Glomerular visceral epithelial cell (primary cell): ENCODE data around the gene RFX2.

Experiments
- DNase-seq: peaks from one replicate; pipeline ENCODE4 v3.0.0-alpha.2; 2016; ENCODE audit errors: extremely low spot score

Gene RFX2

GRCh38 chr19:6103894-6104293, 6.4 kb downstream of the RFX2 start:
- DNase-seq = no peak

DNA sequence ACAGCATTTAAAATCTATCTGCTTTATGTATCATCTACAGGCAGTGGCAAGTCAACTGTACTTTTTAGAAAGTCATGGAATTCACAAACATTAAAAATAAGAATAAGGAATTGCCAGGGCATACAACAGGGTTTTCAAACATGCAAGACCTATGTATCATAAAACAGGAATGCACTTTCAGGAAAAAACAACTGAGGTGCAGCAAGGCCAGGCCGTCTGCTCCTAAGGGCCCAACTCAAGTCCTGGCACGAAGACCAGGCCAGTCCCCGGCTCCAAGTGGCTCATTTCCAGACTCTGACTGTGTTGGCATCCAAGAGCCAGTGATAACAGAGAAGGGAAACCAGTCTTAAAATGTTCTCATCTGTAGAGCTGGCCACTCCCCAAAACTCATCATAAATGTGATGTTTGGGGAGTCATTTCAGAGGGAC, 7.1 kb downstream of the RFX2 start:
- peak; percentile 57 for DNase-seq

- DNase-seq = no peak
These were observed 8.3 kb downstream of the RFX2 start for GRCh38 chr19:6101991-6102390.

DNA sequence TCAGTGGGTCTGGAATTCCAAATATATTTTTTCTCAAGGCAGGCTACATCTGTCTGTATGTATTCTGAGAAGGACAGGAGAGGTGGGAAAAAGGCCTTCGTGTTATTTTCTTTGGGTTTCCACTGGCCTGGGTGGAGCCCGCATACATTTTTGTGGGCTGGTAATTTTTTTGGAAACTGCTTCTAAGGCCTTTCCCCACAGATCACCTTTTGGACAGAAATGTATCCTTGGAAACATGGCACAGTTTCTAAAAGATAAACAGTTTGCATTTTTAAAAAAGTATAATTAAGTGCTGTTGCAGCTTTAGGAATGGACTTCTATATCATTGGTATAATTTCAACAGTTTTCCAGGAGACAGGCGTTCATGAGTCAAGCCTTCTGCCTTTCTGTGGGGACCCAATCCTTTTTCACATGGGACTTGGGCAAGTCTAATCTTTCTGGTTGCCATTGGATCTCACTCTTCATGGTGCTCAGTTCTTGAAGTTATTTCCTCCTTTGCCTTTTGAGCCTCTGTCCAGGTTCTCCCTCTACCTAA, 8.9 kb downstream of the RFX2 start:
- DNase-seq = no peak

DNA sequence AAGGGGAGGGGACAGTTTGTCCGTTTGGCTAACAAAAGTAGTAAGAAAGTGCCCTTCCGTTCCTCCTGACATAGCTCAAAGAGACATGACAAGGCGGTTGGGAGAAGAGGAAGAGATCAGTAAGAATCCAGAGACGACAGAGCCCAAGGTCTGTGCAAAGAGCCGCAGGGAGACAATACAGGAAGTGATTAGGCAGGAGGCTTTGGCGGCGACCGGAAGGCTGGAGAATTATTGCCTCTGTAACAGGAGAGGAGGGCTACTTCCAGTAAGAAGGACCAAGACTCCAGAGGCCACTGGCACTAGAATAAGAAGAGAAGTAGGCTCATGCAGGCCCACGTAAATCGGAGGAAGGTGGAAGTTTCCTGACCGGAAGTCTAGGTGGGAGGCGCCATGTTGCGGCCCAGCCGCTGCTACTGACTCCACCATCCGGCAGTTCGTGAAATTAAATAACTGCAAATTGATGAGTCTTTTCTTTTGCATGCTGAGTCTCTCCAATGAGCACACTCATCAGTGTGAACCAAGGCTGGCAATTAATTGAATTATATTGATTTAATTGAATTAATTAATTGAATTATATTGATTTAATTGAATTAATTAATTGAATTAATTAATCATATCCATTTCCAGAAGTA, 9.9 kb downstream of the RFX2 start:
- DNase-seq = no peak

DNA sequence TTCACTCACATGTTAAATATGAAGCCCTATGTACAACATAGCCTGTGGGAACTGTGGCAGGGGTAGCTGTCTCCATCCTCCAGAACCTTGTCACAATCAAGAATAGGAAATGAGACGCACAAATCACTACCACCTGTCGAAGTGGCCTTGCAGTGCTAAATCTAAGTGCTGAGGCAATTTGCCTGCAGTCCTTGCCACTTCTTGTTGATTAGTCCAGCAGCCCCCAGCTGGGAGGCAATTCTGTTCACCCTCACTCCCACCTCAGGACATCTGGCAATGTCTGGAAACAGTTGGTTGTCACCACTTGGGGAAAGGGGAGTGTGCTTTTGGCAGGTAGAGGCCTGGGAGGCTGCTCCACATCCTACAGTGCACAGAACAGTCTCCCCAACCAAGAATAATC, 10.7 kb downstream of the RFX2 start:
- no peak for DNase-seq

DNA sequence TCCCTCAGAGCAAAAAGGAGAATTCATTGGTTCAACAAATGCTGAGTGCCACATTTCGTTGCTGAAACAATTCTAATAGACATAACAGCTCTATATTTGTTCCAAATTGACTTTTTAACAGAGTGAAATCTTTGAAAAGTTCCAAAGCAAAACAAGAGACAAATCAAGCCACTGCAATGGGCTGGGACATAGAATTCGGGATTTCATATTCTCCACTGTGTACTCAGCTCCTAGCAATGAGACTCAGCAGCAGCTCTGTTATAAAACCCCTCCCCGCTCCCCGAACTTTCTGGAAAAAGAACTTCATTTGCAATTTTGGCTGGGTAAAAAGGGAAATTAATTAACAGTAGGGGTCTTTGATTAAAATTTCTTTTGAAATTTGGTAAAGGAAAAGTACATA, 11.3 kb downstream of the RFX2 start:
- no peak for DNase-seq

DNA sequence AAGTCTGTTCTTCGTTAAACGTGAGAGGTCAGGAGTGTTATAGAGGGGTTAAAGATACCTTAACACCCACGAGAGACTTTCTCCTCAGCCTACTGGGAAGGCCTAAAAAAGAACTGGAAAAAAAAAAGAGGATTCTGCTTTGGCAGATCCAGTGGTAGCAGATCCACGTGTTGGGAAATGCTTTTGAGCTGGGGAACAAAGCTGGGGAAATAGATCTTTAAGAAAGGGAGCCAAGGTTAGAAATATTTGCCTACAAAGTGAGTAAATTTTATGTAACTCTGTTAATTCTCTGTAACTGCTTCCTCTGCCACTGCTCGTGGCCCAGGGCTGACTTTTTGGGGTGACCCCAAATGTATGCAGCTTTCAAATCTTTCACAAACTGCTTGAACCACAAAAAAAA, 11.7 kb downstream of the RFX2 start:
- DNase-seq = no peak

DNA sequence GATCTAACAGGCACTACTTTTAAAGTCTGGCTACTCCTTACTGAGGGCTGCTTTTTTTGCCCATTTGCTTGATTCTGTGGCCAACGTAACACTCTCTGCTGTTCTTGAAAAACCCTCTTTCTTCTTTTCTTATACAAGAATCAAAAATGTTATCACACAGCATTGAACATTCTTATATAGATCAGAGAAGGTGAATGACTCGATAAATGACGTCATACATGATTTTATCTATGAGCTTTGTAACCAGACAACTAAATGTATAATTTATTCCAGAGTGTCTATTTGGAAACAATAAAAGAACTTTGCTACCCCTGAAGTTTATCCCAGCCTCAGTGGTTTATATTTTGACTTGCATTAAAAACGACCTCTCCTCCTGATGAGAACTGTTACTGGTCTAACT, 12.4 kb downstream of the RFX2 start:
- no peak for DNase-seq

DNA sequence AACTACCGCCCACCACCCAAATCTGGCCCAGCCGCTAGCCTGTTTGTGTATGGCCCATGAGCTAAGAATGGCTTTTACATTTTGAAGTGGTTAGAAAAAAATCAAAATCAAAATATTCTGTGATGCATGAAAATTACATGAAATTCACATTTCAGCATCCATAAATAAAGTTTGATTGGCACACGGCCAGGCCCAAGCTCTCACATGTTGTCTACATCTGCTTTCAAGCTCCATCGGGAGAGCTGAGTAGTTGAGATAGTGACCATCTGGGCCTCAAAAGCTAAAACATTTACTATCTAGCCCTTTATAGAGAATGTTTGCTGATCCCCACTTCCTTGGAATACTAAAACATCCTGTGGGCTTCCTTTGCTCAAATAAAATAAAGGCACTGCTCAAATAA, 14.5 kb downstream of the RFX2 start:
- DNase-seq = no peak

DNA sequence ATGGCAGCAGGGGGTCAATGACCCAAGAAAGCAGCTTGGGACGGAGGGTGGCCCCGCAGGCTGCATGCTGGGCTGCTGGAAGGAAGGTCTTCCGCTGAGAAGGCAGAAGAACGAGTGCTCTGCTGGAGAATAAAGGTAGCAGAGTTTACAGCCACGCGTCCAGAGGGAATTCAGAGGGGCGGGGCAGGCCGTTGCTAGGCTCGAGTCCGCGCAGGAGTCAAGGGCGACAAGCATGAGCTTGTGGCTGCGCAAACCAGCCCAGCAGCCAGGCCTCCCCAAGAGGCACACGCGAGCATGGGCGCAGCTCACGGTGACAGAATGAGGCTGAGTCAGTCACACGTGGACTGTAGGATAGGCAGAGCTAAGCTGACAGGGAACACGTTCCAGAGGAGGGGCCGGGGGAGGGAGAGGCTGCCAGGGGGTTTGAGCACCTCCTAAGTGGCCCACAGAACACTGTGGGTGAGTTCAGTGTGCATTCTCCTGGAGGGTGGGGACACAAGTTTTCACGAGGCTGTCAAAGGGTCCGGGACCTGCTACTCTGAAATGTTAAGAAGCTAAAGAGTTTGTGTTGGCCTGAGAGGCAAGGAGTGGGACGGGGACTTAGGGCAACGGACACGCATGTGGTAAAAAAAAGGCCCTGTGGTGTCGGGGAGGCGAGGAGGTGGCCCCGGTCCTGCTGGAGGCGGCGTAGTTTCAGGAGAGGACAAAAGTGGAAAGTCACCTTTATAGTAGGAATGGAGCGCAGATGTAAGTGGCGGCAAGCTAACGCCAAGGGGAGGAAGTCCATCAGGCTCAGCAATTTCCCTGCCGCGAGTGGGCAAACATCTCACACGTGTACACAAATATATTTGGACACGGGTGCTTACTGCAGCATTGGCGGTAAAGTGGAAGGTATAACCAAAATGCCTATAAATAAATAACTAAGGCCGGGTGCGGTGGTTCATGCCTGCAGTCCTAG, 17.7 kb downstream of the RFX2 start:
- peak; percentile 92 for DNase-seq

- DNase-seq = peak; percentile 56
These were observed 18.5 kb downstream of the RFX2 start for GRCh38 chr19:6091771-6092291.

- DNase-seq = no peak
These were observed 19.7 kb downstream of the RFX2 start for GRCh38 chr19:6090634-6091033.

DNA sequence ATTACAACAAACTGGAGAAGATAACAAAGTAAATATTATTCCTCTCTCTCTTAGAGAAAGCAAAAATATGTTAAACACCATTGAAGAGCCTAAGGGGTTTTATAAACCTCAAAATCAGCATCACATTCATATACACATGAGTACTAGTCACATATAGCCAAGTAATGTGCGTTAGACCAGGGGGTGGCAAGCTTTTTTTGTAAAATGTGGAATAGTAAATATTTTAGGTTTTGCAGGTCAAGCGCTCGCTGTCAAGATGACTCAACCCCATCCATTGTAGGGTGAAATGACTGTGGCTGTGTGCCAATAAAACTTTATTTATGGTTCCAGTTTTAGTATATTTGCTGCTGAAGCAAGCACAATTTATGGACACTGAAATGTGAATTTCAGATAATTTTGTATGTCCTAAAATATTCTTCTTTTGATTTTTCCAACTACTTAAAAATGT, 21.7 kb downstream of the RFX2 start:
- DNase-seq = peak; percentile 35

DNA sequence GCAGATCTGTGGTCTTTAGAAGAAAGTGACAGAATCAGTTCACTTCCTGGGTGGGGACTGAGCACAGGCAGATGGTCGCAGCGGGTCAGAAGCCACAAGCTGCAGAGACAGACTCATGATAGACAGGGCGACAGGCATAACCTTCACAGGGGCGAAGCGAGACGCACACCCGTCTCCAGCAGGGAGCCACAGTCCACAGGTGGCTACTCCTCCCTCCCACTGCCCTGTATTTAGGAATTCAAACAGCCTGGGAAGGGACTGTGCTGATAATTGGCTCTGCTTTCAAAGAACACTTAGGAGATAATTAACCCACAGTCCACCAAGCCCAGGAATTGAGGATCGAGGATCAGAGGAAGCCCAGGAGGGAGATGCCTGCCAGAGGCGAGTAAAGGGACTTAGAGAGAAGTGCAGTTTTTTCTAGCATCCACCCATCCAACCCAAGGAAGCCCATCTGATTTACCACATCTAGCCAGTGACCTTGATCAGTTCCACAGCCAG, 23.2 kb downstream of the RFX2 start:
- DNase-seq = peak; percentile 65

- no peak for DNase-seq
These were observed 24.1 kb downstream of the RFX2 start for GRCh38 chr19:6086068-6086788.

DNA sequence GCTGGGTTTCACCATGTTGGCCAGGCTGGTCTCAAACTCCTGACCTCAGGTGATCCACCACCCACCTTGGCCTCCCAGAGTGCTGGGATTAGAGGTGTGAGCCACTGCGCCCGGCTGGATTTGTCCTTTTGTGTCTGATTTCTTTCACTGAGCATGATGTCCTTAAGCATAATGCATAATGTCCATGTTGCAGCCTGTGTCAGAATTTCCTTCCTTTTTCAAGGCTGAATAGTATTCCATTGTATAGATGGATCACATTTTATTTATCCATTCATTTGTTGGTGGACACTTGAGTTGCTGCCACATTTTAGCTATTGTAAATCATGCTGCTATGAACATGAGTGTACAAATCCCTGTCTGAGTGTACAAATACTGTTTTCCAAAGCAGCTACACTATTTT, 25.5 kb downstream of the RFX2 start:
- no peak for DNase-seq

DNA sequence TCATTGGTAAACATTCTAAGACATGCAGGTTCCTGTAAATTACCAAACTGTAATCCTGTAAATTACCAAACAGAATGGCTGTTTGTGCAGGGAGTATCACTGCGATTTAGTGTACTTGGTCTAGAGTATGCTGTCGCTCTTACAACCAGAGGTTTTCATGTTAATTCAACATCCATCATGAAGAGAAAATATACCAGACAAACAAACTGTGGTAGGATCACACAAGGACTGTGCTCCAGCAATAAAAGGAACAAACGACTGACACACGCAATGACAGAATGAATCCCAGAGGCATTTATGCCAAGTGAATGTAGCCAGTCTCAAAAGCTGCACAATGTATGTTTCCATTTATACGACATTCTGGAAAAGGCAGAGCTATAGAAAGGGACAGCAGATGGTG, 31.2 kb downstream of the RFX2 start:
- DNase-seq = no peak

DNA sequence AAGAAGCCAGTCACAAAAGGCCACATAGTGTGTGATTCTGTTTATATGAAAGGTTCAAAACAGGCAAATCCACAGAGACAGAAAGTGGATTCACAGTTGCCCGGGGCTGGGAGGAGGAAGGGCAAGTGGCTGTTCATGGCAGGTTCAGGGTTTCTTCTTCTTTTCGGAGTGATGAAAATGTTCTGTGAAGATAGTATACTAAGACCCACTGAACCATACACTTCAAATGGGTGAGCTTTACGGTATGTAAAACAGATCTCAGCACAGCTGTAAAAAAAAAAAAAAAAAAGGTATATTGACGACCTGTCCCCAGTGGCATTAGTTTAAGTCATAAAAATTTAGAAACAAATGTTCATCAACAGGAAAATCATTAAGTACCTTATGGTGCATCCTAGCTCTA, 32.2 kb downstream of the RFX2 start:
- DNase-seq = no peak

GRCh38 chr19:6076675-6077463, 33.4 kb downstream of the RFX2 start:
- DNase-seq = peak; percentile 30

DNA sequence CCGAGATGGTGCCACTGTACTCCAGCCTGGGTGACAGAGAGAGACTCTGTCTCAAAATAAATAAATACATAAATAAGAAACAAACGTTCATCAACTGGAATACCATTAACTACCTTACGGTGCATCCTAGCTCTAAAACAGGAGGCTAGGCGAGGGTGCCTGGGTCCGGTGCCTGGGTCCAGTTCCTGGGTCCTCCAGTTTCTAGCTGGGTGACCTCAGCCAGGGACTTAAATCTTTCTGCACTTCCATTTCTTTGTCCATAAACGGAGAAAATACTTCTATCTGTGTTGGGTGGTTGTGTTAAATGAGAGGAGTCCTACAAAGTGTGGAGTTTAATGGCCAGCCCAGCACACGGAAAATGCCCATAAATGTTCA, 34.0 kb downstream of the RFX2 start:
- DNase-seq = no peak
